Measurements from ENCODE around the gene FBXL14.

GRCh38 chr12:1565172-1565571 is 29.2 kb downstream of the FBXL14 start:
- no peak for TF ChIP-seq SP1 (IDR thresholded peaks at IDR 0.05)
- no peak for TF ChIP-seq TARDBP (IDR thresholded peaks at IDR 0.05)
- no peak for TF ChIP-seq SUZ12 (IDR thresholded peaks at IDR 0.05)
- TF ChIP-seq FOXM1 (IDR thresholded peaks at IDR 0.05; ENCODE audit: borderline replicate concordance) = no peak
- TF ChIP-seq CTBP1 (IDR thresholded peaks at IDR 0.05; ENCODE audit: borderline replicate concordance) = no peak
- TF ChIP-seq ZNF384 (IDR thresholded peaks at IDR 0.05) = no peak
- TF ChIP-seq NFRKB (IDR thresholded peaks at IDR 0.05) = no peak
- TF ChIP-seq HDGF (IDR thresholded peaks at IDR 0.05; ENCODE audit: borderline replicate concordance) = no peak
- TF ChIP-seq LEF1 (IDR thresholded peaks at IDR 0.05; ENCODE audit: borderline replicate concordance) = no peak

Measured in HEK293T (cell line).